HG03097 (cell line): ENCODE measurements around the gene WTAP.
"Not testable (repeated sequence)": the region's sequence is repeated elsewhere in the genome, so short reads cannot be mapped to it uniquely, and the experiment has no call there.

Source experiments
- ATAC-seq: cut with Tn5 transposase; IDR thresholded peaks from one replicate; pipeline ENCODE4 v1.9.1; 2021; ENCODE audit not compliant: unreplicated experiment, low FRiP score

WTAP gene

DNA sequence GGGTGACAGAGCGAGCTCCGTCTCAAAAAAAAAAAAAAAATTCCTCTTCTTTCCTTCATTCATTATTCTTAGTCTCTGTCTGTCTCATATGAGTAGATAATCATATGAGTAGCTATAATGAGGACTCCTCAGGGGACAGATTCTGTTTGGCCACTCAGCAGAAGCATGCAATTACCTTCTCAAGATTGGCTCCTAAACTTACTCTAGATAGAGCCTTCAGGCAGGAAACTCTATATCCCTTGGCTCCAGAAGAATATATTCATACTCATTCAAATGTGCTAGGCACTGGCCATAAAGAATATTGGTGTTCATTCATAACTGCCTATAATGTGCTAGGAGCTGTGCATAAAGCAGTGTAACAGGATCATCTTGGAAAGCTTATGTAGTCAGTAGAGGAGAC is 32.3 kb downstream of the WTAP start:
- no peak for ATAC-seq

DNA sequence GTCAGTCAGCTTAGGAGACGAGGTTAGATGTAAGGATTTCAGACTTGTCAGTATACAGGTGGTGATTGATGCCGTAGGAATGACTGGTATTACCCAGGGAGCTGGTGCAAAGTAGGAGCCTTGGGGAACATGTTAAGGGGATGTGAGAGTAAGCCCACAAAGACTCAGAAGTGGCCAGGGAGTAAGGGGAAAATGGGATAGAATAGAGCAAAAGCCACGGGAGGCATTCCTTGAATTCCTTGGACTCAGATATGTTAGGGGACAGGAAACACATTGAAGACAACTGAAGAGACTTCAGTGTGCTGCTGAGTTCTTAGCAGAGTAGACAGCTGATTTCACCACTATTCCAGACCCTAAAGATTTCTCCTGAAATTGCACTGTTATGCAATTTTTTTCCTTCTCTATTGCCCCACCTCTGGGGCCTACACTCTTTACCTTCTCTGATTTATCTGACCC is 33.3 kb downstream of the WTAP start:
- ATAC-seq = no peak

DNA sequence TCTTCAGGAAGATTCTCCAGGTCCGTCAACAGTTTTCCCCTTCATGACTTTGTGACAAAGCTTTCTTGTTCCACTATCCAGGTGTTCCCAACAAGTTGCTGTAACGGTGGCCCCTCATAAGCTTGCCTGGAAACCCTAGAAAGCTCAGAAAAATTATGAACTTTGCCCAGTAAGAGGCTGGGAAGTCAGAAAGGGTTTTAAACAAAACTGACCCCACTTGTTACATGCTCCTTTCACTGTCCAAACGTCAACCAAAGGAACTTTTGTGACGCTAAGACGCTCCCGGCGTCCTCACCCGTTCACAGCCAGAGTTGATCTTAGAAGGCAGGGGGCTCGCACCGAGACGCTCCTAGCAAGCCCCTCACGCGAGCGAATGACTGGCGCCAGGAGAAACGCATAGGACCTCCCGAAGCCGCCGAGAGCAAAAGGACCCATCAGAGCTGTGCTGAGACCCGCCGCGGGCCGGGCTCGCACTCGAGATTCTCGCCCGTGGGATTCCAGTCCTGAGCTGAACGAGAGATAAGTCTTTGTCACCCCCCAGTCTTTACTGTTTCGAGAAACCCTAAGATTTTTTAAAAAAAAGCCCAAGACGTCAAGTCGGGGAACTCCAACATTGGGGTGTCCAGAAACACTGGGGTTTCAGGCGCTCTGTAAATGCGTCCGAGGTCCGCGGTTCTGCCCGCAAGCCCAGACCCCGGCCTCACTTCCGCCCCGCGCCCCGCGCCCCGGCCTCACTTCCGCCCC is 34.0 kb downstream of the WTAP start:
- ATAC-seq = peak; percentile 1

DNA sequence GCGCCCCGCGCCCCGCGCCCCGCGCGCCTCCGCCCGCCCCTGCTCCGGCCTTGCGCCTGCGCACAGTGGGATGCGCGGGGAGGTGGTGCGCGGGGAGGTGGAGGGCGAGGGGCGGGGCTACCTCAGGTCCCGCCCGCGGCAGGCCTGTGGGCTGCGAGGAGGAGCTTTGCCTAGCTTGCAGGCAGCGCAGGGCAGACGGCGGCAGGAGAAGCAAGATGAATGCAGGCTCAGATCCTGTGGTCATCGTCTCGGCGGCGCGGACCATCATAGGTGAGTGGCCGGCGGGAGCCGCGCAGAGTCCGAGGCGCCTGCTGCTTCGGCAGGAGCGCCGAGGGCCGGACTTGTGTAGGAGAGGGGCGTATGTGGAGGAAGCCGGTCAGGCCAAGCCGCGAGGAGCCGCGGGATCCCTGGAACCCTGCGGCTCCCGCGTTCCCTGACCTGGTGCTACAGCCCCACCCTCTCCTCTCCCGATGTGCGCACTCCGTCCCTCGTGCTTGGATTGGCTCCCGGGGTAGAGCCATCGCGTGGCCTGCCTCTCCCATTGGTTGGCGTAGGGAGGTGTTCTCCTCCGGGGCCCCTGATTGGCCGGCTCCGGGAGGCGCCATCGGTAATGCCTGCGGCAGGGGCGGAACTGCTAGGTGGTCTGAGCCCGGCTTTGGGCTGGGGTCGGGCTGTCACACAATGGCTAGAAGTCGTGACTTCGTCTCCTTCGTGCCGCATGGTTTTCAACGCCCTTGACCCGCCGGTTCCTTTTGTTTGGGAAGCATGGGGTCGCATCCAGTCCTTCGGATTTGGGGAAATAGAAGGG is 34.8 kb downstream of the WTAP start, which contains the start of gene ACAT2:
Gene ACAT2, plus strand, starts transcription at position 173 of the 808 bp plus-strand sequence. Its CDS starts 43 bp downstream, at position 216.
- ATAC-seq = peak; percentile 97

DNA sequence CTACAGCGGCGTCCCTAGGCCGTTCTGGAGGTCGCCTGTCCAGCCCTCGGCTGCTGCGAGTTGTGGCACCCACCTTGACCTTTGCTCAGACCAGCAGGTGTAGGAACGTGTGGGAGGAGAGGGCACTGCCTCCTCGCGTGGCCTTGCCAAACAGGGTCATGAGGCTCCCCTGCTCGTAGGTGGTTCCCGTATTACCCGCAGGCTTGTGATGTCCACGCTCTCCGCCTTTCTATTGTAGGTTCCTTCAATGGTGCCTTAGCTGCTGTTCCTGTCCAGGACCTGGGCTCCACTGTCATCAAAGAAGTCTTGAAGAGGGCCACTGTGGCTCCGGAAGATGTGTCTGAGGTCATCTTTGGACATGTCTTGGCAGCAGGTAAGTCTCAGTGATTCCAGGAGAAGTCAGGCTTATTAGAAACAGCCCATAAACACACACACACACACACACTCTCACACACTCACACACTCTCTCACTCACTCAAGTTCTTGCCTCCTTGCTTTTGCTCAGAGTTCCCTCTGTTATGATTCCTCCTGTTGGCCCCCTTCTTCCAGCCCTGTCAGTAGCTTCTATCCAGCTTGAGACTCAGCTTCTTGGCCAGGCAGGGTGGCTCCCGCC is 35.5 kb downstream of the WTAP start:
- no peak for ATAC-seq

DNA sequence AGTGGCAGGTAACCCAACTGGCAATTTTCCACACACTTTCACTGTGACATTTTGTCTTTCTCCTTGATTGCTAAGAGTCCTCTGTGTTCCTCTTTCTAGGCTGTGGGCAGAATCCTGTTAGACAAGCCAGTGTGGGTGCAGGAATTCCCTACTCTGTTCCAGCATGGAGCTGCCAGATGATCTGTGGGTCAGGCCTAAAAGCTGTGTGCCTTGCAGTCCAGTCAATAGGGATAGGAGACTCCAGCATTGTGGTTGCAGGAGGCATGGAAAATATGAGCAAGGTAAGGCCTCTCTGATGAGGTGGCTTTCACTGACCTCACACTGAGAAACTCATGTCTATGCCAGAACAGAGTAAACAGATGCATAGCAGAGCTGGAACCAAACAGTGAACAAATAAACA is 39.6 kb downstream of the WTAP start:
- ATAC-seq = no peak

DNA sequence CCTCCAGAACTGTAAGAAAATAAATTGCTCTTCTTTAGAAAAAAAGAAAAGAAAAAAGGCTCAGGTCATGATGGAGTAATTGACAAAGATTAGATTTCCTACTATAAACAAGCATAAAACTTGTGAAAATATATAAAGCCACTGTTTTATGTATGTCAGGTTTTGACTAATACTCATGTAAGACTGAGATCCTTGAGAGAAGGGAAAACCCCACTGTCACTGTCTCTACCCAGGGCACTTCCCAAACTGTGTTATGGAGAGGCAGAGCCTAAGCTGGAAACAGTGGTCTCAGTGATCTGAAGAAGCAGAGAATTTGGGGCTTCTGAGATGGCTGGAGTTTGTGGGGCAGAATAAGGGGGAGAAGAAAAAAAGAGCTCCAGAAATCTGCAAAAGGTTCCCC is 42.2 kb downstream of the WTAP start:
- ATAC-seq = no peak

DNA sequence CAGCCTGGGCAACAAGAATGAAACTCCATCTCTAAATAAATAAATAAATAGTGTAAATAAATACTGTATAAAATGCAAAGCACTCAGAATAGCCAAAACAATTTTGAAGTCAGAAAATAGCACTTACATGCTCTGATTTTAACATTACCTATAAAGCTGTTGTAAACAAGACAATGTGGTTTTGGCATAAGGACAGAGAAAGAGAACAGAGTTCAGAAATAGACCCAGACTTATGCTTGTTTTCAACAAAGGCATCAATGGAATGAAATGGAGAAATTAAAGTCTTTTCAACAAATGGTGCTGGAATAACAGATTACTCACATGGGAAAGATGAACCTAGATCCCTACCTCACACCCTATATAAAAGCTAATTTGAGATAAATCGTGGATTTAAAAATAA is 44.9 kb downstream of the WTAP start:
- no peak for ATAC-seq

DNA sequence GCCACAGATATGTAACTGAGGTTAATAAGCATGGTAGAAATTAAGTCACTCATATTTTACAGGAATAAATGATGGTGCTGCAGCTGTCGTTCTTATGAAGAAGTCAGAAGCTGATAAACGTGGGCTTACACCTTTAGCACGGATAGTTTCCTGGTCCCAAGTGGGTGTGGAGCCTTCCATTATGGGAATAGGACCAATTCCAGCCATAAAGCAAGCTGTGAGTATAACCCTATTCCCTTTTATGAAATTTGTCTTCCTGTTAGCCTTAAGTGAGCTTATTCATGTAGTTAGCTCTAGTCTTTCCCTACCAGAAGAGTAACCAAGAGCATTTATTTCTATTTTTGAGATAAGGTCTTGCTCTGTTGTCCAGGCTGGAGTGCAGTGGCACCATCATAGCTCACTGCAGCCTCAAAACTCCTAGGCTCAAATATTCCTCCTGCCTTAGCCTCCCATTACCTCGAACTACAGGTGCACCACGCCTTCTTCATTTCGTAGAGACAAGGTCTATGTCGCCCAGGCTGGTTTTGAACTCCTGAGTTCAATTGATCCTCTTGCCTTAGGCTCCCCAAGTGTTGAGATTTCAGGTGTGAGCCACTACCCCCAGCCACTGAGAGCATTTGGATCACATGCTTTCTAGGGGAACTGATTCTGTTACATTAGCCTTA is 50.1 kb downstream of the WTAP start:
- ATAC-seq = no peak

DNA sequence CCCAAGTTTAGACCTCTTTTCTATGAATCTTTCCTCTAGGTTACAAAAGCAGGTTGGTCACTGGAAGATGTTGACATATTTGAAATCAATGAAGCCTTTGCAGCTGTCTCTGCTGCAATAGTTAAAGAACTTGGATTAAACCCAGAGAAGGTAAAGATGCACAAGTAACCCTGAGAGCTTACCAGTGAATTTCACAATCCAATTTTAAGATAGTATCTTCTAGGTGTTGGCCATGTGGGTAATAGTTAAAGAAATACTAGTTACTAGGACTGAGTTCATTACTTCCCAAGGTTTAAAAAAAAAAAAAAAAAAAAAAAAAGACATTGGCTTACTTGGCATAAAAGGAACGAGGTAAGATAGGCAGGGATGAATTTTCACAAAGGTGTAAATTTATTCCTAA is 50.8 kb downstream of the WTAP start:
- no peak for ATAC-seq

DNA sequence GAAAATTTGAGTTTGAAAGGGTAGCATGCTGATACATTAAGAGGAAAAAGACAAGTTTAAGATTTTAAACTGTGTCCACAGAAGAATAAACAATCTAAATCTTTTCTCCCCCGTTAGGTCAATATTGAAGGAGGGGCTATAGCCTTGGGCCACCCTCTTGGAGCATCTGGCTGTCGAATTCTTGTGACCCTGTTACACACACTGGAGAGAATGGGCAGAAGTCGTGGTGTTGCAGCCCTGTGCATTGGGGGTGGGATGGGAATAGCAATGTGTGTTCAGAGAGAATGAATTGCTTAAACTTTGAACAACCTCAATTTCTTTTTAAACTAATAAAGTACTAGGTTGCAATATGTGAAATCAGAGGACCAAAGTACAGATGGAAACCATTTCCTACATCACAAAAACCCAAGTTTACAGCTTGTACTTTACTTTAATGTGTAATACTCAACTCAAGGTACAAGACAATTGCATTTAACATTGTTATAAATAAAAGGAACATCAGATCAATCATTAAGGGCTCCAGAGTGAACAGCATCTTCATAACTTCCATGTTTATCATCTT is 51.3 kb downstream of the WTAP start:
- ATAC-seq = no peak

DNA sequence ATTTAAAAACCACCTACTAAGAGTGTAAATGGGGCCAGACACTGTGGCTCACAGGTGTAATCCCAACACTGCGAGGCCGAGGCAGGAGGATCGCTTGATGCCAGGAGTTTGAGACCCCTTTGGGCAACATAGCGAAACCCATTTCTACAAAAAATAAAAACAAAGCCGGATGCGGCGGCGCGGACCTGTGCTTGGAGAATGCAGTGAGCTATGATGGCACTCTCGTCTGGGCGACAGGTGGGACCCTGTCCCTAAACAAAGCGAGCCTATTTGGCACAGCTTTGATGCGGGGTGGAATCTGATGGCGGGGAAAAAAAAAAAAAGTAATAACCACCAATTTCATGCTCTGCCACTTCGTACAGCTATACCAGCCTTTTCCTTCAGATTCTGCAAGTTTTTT is 61.0 kb downstream of the WTAP start:
- no peak for ATAC-seq

DNA sequence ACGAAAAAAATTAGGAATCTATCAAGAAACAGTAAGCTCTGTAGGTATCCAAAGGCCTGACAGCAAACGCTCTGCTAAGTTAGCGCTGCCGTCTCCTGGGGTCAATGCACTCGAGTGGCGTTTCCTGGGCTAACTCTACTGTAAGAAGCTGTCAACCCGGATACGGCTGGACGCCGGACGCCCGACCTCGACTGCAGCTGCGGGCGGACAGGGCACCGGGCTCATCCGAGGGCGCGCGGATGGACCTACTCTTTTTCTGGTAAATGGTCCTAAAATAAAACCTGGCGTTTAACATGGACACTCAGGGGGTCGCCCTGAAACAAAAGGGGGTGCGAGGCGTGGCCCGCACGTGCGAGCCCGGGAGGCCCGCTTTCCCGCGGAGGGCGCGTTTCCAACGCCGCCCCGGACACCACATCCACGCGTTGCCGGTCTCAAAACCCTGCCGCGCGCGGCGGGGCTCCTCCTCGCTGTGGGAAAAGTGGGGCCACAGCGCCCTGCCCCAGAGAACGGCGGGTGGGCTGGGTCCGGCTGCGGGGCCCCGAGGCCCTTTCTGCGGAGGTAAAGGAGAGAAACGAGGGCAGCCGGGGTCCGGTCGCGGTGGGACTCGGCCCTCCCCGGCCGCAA is 61.6 kb downstream of the WTAP start:
- peak; percentile 6 for ATAC-seq

DNA sequence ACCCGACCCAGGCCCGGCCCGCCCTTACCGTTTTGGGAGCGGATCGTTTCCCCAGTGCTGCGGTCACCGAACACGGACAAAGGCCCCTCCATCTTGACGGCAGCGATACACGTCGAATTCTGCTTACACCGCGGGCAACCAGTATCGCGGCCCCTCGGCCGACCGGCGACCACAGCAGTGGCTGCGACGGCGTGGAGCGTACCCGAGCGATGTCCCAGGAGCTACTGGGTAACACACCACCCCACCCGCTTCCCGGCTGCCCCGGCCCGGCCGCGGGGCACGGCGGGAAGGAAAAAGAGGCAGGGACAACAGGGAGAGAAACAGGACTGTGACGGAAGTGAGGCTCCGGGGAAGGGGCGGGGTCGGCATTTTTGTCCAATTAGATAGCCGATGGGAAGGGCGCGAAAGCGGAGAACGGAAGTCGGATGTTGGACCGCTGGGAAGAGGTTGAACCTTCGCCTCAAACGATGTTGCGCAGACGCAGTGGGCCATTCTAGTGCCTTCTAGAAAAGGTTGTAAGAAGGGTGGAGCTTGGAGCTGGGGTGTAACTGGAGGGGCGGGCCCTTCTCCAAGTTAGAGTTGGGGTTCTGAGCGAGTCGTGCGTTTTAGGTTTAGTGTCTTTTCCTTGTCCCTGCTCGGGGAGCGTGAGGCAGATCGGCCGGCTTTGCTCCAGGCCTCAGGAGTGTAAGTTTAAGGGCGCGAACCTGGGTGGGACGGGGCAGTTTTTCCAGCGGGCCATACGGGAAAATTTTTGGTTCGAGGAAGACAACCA is 62.3 kb downstream of the WTAP start, which contains the start of gene TCP1:
Gene TCP1, minus strand, starts transcription at position 226 of the 772 bp plus-strand sequence. Its CDS starts 134 bp downstream, at position 92.
- ATAC-seq = peak; percentile 75

DNA sequence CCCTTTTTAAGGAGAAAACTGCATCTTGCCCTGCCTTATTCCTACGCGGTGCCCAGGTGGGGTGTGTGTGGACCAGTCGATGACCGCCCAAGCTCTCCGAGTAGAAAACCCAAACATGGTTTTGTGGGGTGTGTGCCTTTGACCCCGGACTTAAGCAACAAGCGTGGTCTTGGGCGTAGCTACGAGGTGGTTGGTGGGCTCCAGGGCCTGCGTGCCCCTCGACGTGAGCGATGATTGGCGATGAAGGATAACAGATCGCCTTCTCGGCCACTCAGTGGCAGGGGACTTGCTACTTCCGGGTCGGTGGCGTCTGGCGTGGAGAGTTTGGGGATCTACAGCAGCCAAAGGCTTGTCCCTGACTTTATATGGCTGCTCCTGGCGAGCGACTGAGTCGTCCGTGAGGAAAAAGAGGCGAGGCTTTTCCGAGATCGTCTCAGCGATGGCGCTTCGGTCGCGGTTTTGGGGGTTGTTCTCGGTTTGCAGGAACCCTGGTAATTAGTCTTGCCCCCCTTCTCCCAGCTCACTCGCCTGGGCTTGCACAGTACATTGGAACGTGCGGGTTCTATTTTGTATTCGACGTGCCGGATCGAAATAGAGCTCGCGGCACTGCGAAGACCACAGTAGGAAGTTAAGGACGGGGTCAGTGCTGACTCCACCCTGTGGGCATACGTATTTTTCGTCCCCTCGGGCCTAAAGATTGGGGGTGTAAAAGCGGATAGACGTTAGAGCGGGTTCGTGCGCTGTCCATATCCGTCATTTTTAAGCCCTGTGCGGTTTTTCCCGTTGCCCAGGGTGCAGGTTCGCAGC is 63.0 kb downstream of the WTAP start, which contains the start of gene MRPL18:
Gene MRPL18, plus strand, starts transcription at position 319 of the 807 bp plus-strand sequence. Its CDS starts 121 bp downstream, at position 440.
- peak; percentile 85 for ATAC-seq

DNA sequence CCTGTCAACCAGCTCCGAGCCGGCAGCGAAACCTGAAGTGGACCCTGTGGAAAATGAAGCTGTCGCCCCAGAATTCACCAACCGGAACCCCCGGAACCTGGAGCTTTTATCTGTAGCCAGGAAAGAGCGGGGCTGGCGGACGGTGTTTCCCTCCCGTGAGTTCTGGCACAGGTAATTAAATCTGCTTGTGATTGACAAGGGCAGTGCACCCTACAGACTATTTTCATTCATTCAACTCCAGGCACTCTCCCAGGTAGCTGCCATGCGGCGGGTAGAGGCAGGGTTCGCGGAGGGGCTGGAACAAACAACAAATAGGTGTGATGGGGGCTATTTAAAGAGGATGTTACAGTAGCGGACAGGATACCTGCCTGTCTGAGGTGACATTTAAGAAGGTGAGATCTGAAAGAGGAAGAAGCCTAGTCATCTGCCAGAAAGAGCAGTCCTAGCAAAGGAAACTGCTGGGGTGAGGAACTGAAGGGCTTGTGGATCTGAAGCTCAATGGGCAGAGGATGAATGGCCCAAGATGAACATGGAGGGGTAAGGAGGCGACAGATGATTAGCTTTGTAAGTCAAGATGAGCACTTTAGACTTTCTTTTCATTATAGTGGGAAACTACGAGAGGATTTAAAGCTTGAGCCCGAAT is 63.8 kb downstream of the WTAP start:
- no peak for ATAC-seq

DNA sequence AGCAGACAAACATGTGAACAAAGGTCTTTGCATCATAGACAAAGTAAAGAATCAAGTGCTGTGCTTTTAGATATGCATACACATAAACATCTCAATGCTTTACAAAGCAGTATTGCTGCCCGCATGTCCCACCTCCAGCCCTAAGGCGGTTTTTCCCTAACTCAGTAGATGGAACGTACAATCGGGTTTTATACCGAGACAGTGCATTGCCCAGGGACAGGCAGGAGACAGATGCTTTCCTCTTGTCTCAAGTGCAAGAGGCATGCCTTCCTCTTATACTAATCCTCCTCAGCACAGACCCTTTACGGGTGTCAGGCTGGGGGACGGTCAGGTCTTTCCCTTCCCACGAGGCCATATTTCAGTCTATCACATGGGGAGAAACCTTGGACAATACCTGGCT is 67.7 kb downstream of the WTAP start:
- ATAC-seq = not testable (repeated sequence)

DNA sequence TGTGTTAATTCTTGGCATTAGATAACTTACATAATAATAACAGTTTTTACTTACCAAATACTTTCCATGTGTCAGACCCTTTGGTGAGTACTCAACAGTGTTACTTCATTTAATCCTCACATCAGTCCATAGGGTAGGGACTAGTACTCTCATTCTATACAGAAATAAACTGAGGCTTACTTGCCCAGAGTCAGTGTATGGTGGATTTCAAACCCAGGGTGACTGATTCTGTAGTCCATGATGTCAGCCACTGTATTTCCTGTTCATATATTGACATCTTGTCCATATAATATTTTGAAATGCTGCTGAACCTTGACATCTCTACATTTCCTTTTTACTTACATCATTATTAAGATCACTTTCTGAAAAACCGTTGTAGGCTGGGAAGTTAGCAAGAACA is 70.2 kb downstream of the WTAP start:
- ATAC-seq = no peak
